HCT116 (cell line): ENCODE results near the gene C14orf180. TPM values are rescaled to one million over a fixed set of nuclear protein-coding genes. Genes with fewer than 3 reads are reported as not detected.

Experiments used
- ATAC-seq: fragments of 200-7000 bp; cut with Tn5 transposase; 2 replicates; pipeline ENCODE4 v1.9.1; 2020; ENCODE audit warnings: mild to moderate bottlenecking, moderate library complexity
- BruUV-seq: library from RNA; stranded (reverse); fragments of 400-500 nt; replicated peaks from 2 replicates; lab custom pipeline; 2021; lab: Mats Ljungman, UMichigan
- CTCF ChIA-PET: fragments of 300-600 bp; sonication (Branson Sonifier 250); formaldehyde crosslinking; loops from one replicate; lab custom pipeline; 2021; ENCODE audit warnings: antibody characterized with exemption; lab: Charles Lee
- POLR2A ChIA-PET: fragments of 300-600, 350-600 bp; sonication (Branson Sonifier 250); formaldehyde crosslinking; loops from one replicate; lab custom pipeline; 2021; ENCODE audit warnings: antibody characterized with exemption; lab: Charles Lee
- RAD21 ChIA-PET, 2 experiments: fragments of 300-600 bp; sonication (Branson Sonifier 250); formaldehyde crosslinking; loops; one replicate each; lab custom pipeline; 2023; ENCODE audit warnings: low total read pairs in 2 of 2; ENCODE audit not compliant: uncharacterized antibody in 2 of 2, unreplicated experiment in 2 of 2, low non-redundant PET in 1 of 2; lab: Charles Lee
- DNase-seq: peaks from one replicate; pipeline ENCODE4 v3.0.0-alpha.2; 2010; ENCODE audit warnings: low read depth, low spot score
- H2AFZ ChIP-seq: fragments of 200-600 bp; shearing (Covaris generic), sonication (generic); 2 replicates; pipeline ENCODE4 v1.6.1; 2017; ENCODE audit warnings: low read depth, mixed run types, mixed read lengths, antibody characterized with exemption, low read length; ENCODE audit not compliant: poor library complexity, severe bottlenecking
- H3K27ac ChIP-seq: 2 replicates; pipeline ENCODE4 v1.5.1; 2012; ENCODE audit warnings: low read depth, low read length
- H3K27me3 ChIP-seq: fragments of 200-600 bp; sonication (generic); 2 replicates; pipeline ENCODE4 v1.6.1; 2016; ENCODE audit warnings: mixed run types, low read length, mixed read lengths; ENCODE audit not compliant: insufficient read depth
- H3K36me3 ChIP-seq, 2 experiments: fragments of 200-500 bp in 1 of 2; fragments of 200-600 bp in 1 of 2; sonication (Bioruptor generic) in 1 of 2; sonication (generic) in 1 of 2; 2 replicates each; pipeline versions ENCODE4 v1.5.1 to v1.6.1; 2014 to 2016; ENCODE audit warnings: low read length in 2 of 2, inconsistent platforms in 1 of 2, mixed read lengths in 1 of 2, mixed run types in 1 of 2; ENCODE audit not compliant: insufficient read depth in 2 of 2, control insufficient read depth in 1 of 2
- H3K4me1 ChIP-seq, 2 experiments: fragments of 200-600 bp in 1 of 2; sonication (generic) in 1 of 2; 2 replicates each; pipeline versions ENCODE4 v1.5.1 to v1.6.1; 2012 to 2017; ENCODE audit warnings: low read length in 2 of 2, inconsistent platforms in 1 of 2, mild to moderate bottlenecking in 1 of 2, mixed read lengths in 1 of 2, mixed run types in 1 of 2, moderate library complexity in 1 of 2; ENCODE audit not compliant: insufficient read depth in 2 of 2, control insufficient read depth in 1 of 2
- H3K4me2 ChIP-seq: fragments of 200-600 bp; sonication (generic); 2 replicates; pipeline ENCODE4 v1.6.1; 2017; ENCODE audit warnings: mixed run types, low read length, mixed read lengths
- H3K4me3 ChIP-seq, 2 experiments: fragments of 200-600 bp in 1 of 2; sonication (generic) in 1 of 2; replicated peaks in 1 of 2; 2 replicates each; pipeline ENCODE4 v1.5.1; 2011 to 2016; ENCODE audit warnings: low read length in 2 of 2, control low read depth in 1 of 2, low read depth in 1 of 2, mild to moderate bottlenecking in 1 of 2, mixed read lengths in 1 of 2, mixed run types in 1 of 2
- H3K79me2 ChIP-seq: fragments of 200-600 bp; sonication (generic); 2 replicates; pipeline ENCODE4 v1.6.1; 2017; ENCODE audit warnings: mild to moderate bottlenecking, mixed run types, low read length, moderate library complexity, mixed read lengths; ENCODE audit not compliant: insufficient read depth
- H3K9ac ChIP-seq: fragments of 200-600 bp; sonication (generic); 2 replicates; pipeline ENCODE4 v1.6.1; 2016; ENCODE audit warnings: low read length, mixed read lengths
- H3K9me2 ChIP-seq: fragments of 200-600 bp; sonication (generic), shearing (Covaris generic); 2 replicates; pipeline ENCODE4 v1.6.1; 2017; ENCODE audit warnings: mixed run types, mild to moderate bottlenecking, moderate library complexity; ENCODE audit not compliant: insufficient read depth
- H3K9me3 ChIP-seq, 2 experiments: fragments of 200-500 bp in 1 of 2; fragments of 200-600 bp in 1 of 2; sonication (Bioruptor generic) in 1 of 2; sonication (generic) in 1 of 2; 2 replicates each; pipeline ENCODE4 v1.6.1; 2014 to 2017; ENCODE audit warnings: low read length in 2 of 2, mixed read lengths in 2 of 2, inconsistent platforms in 1 of 2, low read depth in 1 of 2, mild to moderate bottlenecking in 1 of 2, mixed run types in 1 of 2, moderate library complexity in 1 of 2; ENCODE audit not compliant: control insufficient read depth in 1 of 2, insufficient read depth in 1 of 2
- H4K20me1 ChIP-seq: fragments of 200-600 bp; sonication (generic), shearing (Covaris generic); 2 replicates; pipeline ENCODE4 v1.6.1; 2017; ENCODE audit warnings: mixed run types, mild to moderate bottlenecking, moderate library complexity; ENCODE audit not compliant: insufficient read depth
- CBX3 ChIP-seq: IDR thresholded peaks from 2 replicates; pipeline ENCODE4 v1.6.1; 2012; ENCODE audit warnings: low read depth
- EGR1 ChIP-seq: IDR thresholded peaks from 2 replicates; pipeline ENCODE4 v1.6.1; 2012; ENCODE audit warnings: low read depth
- REST ChIP-seq: IDR thresholded peaks from 2 replicates; pipeline ENCODE4 v1.6.1; 2012; ENCODE audit warnings: low read depth
- TCF7L2 ChIP-seq: IDR thresholded peaks from 2 replicates; pipeline ENCODE4 v1.7.0; 2011; ENCODE audit warnings: borderline replicate concordance, inconsistent platforms; ENCODE audit not compliant: insufficient read depth, insufficient read length; ENCODE audit errors: extremely low read depth
- ZFX ChIP-seq: fragments of 450-650 bp; IDR thresholded peaks from 2 replicates; pipeline ENCODE4 v1.6.1; 2017
- intact Hi-C: fragments of 100-400 bp; cut with micrococcal nuclease; formaldehyde crosslinking; loops from 2 replicates; pipeline ENCODE4 v1.10.0; 2022
- total RNA-seq: library from RNA; stranded (reverse); gene quantifications from one replicate; pipeline ENCODE4 v1.2.1, GENCODE V29; 2021; ENCODE audit not compliant: unreplicated experiment
- TF ChIP-seq, protein P1 (sequence below): IDR thresholded peaks from 2 replicates; pipeline ENCODE4 v1.6.1; 2012
- TF ChIP-seq, protein P2 (sequence below), 3 experiments: fragments of 200-600 bp in 1 of 3; sonication (generic) in 1 of 3; IDR thresholded peaks in 2 of 3; conservative IDR thresholded peaks in 1 of 3; 2 replicates each; pipeline ENCODE4 v1.5.1; 2012 to 2017; ENCODE audit warnings: low read depth in 2 of 3, low read length in 2 of 3, antibody characterized with exemption in 1 of 3, borderline replicate concordance in 1 of 3, control low read depth in 1 of 3, mild to moderate bottlenecking in 1 of 3, mixed read lengths in 1 of 3, mixed run types in 1 of 3, moderate library complexity in 1 of 3; ENCODE audit not compliant: insufficient read depth in 1 of 3

C14orf180 gene
- total RNA-seq, 1 experiment from 2014 or later, result not detected

DNA sequence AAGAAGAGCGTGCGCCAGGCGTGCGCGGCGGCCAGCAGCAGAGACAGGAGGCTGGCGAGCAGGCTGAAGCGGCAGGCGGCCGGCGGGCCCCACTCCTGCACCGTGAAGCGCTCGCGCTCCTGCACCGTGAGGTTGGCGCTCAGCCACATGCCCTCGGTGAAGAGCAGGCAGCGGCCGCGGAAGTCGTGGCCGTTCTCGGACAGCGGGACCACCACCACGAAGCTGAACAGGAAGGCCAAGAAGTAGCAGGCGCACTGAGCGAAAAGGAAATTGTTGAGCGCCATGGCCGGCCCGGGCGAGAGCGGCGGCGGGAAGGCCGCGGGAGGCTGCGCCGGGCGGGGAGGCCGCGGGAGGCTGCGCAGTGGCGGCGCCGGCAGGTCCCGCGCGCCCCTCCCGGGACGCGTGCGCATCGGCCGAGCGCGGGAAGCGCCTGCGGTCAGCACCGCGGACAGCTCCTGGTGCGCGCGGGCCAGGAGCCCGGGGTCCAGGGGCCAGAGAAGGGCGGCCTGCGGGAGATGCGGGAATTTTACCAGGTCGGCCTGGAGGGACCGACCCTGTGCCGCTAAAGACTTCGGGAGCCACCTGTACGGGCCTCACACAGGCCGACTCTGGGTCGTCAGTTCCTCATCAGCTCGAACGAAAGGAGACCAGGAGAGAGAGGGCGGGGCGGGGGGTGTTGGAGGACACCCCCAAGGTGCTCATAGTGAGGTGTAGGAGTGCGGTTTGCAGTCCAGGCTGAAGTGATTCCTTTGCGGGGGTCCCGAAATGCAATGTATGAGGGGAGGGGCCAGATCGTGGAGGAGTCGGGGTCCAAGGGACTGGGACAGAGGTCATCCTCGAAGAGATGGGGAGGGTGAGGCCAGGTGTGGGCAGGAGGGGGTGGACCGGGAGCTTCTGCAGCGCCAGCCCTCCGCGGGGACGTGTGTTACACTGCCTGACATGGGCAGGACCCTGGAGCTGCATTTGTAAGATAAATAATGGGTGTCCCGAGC, 25.2 kb downstream of the C14orf180 start, which contains the start of gene TMEM179:
Gene TMEM179 (minus strand): TSS at position 315 of the 992 bp plus-strand sequence. CDS start 31 bp downstream, at position 284.
- Histone ChIP-seq H3K27ac (no peak within 1 kb of the TSS), H3K9me3 (no peaks in the 10 kb centered on the region), H2AFZ (no peak within 1 kb of the TSS), H3K9me2 (no peaks in the 10 kb centered on the region), H3K27me3 (0 out of 2 replicates have a peak, but pooled peaks cover 16% of the 10 kb centered on the region)
- no TSS peak for BruUV-seq
- CTCF ChIA-PET, result no interaction called here
- TF ChIP-seq, protein P1, sequence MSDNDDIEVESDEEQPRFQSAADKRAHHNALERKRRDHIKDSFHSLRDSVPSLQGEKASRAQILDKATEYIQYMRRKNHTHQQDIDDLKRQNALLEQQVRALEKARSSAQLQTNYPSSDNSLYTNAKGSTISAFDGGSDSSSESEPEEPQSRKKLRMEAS, result no peak
- TF ChIP-seq TCF7L2, result no peak
- TF ChIP-seq ZFX, result no peak
- no peak for TF ChIP-seq EGR1
- TF ChIP-seq, protein P2, sequence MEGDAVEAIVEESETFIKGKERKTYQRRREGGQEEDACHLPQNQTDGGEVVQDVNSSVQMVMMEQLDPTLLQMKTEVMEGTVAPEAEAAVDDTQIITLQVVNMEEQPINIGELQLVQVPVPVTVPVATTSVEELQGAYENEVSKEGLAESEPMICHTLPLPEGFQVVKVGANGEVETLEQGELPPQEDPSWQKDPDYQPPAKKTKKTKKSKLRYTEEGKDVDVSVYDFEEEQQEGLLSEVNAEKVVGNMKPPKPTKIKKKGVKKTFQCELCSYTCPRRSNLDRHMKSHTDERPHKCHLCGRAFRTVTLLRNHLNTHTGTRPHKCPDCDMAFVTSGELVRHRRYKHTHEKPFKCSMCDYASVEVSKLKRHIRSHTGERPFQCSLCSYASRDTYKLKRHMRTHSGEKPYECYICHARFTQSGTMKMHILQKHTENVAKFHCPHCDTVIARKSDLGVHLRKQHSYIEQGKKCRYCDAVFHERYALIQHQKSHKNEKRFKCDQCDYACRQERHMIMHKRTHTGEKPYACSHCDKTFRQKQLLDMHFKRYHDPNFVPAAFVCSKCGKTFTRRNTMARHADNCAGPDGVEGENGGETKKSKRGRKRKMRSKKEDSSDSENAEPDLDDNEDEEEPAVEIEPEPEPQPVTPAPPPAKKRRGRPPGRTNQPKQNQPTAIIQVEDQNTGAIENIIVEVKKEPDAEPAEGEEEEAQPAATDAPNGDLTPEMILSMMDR (IDR thresholded peaks at IDR 0.05 in 2 of 3, conservative IDR thresholded peaks at IDR 0.05 in 1 of 3; ENCODE audit: borderline replicate concordance in 1 of 3, insufficient read depth in 1 of 3, low read depth in 2 of 3, low read length in 2 of 3), result no peak
- peak; percentile 50 for TF ChIP-seq REST
- TF ChIP-seq CBX3, result no peak
- TF ChIP-seq, all 23 proteins: peak for 1
- intact Hi-C loops, result no loop called here
- ChIA-PET POLR2A (no interaction called here), RAD21 (no interaction called here)
- Histone ChIP-seq H3K4me3 (no peak within 1 kb of the TSS), H3K4me1 (no peaks in the 10 kb centered on the region), H3K36me3 (no peaks in the 10 kb centered on the region), H4K20me1 (no peaks in the 10 kb centered on the region), H3K9ac (no peak within 1 kb of the TSS), H3K79me2 (no peaks in the 10 kb centered on the region), H3K4me2 (no peak within 1 kb of the TSS)
- no peak for ATAC-seq
- DNase-seq, result no peak
